GM12874 (cell line): ENCODE results near the gene DHRSX.

Experiments used
- CTCF ChIP-seq: IDR thresholded peaks from 2 replicates; pipeline ENCODE4 v1.5.1; 2011; ENCODE audit warnings: low read depth, mild to moderate bottlenecking, control low read depth, low read length, moderate library complexity; ENCODE audit not compliant: insufficient read depth

DHRSX gene

GRCh38 chrX:2500803-2501558 lies at the start of gene DHRSX, which contains the start of gene ZBED1:
Gene DHRSX, minus strand, starts transcription at chrX:2500976. Its CDS starts 51 bp downstream, at chrX:2500925.
Gene ZBED1, minus strand, starts transcription at chrX:2500976. Its CDS starts 10,257 bp downstream, at chrX:2490719.
- TF ChIP-seq CTCF: no peak

- no peak for TF ChIP-seq CTCF
These were observed 49.1 kb upstream of the DHRSX start for GRCh38 chrX:2549876-2550275.

- TF ChIP-seq CTCF: no peak
These were observed 48.1 kb upstream of the DHRSX start for GRCh38 chrX:2548711-2549423.

GRCh38 chrX:2547736-2548135 lies 47.0 kb upstream of the DHRSX start:
- TF ChIP-seq CTCF: no peak

GRCh38 chrX:2546496-2546895 lies 45.7 kb upstream of the DHRSX start:
- TF ChIP-seq CTCF: no peak

- TF ChIP-seq CTCF: no peak
These were observed 44.4 kb upstream of the DHRSX start for GRCh38 chrX:2545144-2545543.

- no peak for TF ChIP-seq CTCF
These were observed 42.2 kb upstream of the DHRSX start for GRCh38 chrX:2542826-2543521.
